GM23338 (cell line): ENCODE results near the gene UBE2V1. TPM values are rescaled to one million over a fixed set of nuclear protein-coding genes. Genes with fewer than 3 reads are reported as not detected.
A peak's percentile ranks its signal among the peaks of the same experiment; 100 is the strongest.
"Not testable (repeated sequence)": the region's sequence is repeated elsewhere in the genome, so short reads cannot be mapped to it uniquely, and the experiment has no call there.

Source experiments
- ATAC-seq: fragments of 200-7000 bp; cut with Tn5 transposase; 3 replicates; pipeline ENCODE4 v1.9.1; 2020
- DNase-seq: peaks from one replicate; pipeline ENCODE4 v3.0.0-alpha.2; 2015; ENCODE audit warnings: low spot score
- H2AFZ ChIP-seq: fragments of 200-600 bp; sonication (generic); 2 replicates; pipeline ENCODE4 v1.8.0; 2016; ENCODE audit warnings: antibody characterized with exemption, mild to moderate bottlenecking, moderate library complexity
- H3F3A ChIP-seq: fragments of 200-600 bp; sonication (generic); replicated peaks from 2 replicates; pipeline ENCODE4 v1.8.0; 2017; ENCODE audit warnings: antibody characterized with exemption, mixed run types, low read depth
- H3K27ac ChIP-seq: fragments of 200-600 bp; sonication (generic); 2 replicates; pipeline ENCODE4 v1.6.1; 2016; ENCODE audit warnings: low read depth
- H3K27me3 ChIP-seq: fragments of 200-600 bp; sonication (generic); 2 replicates; pipeline ENCODE4 v1.8.0; 2016; ENCODE audit warnings: mild to moderate bottlenecking, mixed run types, moderate library complexity; ENCODE audit not compliant: insufficient read depth
- H3K36me3 ChIP-seq: fragments of 200-600 bp; sonication (generic); 2 replicates; pipeline ENCODE4 v1.8.0; 2016; ENCODE audit warnings: mild to moderate bottlenecking; ENCODE audit not compliant: insufficient read depth
- H3K4me1 ChIP-seq: fragments of 200-600 bp; sonication (generic); 2 replicates; pipeline ENCODE4 v1.8.0; 2016; ENCODE audit warnings: mild to moderate bottlenecking, moderate library complexity; ENCODE audit not compliant: insufficient read depth
- H3K4me2 ChIP-seq: fragments of 200-600 bp; sonication (generic); 2 replicates; pipeline ENCODE4 v1.7.1; 2017; ENCODE audit warnings: mixed run types
- H3K4me3 ChIP-seq: fragments of 200-600 bp; sonication (generic); 2 replicates; pipeline ENCODE4 v1.6.1; 2016; ENCODE audit warnings: mixed run types
- H3K79me2 ChIP-seq: fragments of 200-600 bp; sonication (generic); replicated peaks from 2 replicates; pipeline ENCODE4 v1.8.0; 2017; ENCODE audit warnings: mild to moderate bottlenecking; ENCODE audit not compliant: insufficient read depth
- H3K9me2 ChIP-seq: fragments of 200-600 bp; sonication (generic); 2 replicates; pipeline ENCODE4 v1.8.0; 2017; ENCODE audit not compliant: insufficient read depth
- H4K20me1 ChIP-seq: fragments of 200-600 bp; sonication (generic); replicated peaks from 2 replicates; pipeline ENCODE4 v1.8.0; 2017; ENCODE audit warnings: mild to moderate bottlenecking; ENCODE audit not compliant: insufficient read depth
- H3K27ac Mint-ChIP-seq: 2 replicates; pipeline ENCODE4 v1.8.0; 2020; ENCODE audit warnings: inconsistent platforms, mild to moderate bottlenecking, moderate library complexity, mixed read lengths
- H3K27me3 Mint-ChIP-seq: 3 replicates; pipeline ENCODE4 v1.8.0; 2022; ENCODE audit warnings: low read depth, mild to moderate bottlenecking, moderate library complexity, mixed read lengths, inconsistent platforms; ENCODE audit not compliant: insufficient read depth, poor library complexity
- H3K36me3 Mint-ChIP-seq: 3 replicates; pipeline ENCODE4 v1.8.0; 2021; ENCODE audit warnings: low read depth, mild to moderate bottlenecking, inconsistent platforms, moderate library complexity, mixed read lengths
- H3K4me1 Mint-ChIP-seq: 3 replicates; pipeline ENCODE4 v1.8.0; 2020; ENCODE audit warnings: mild to moderate bottlenecking, inconsistent platforms, mixed read lengths
- H3K4me3 Mint-ChIP-seq: 3 replicates; pipeline ENCODE4 v1.8.0; 2021; ENCODE audit warnings: moderate library complexity, mild to moderate bottlenecking, inconsistent platforms, mixed read lengths
- H3K9me3 Mint-ChIP-seq: 3 replicates; pipeline ENCODE4 v1.8.0; 2020; ENCODE audit warnings: moderate library complexity, mild to moderate bottlenecking, inconsistent platforms, mixed read lengths
- CREB1 ChIP-seq: fragments of 250-450 bp; sonication (Bioruptor Pico); IDR thresholded peaks from 2 replicates; pipeline ENCODE4 v1.5.0; 2020; ENCODE audit warnings: low read depth, mild to moderate bottlenecking, moderate library complexity
- CTCF ChIP-seq, 2 experiments: fragments of 200-600 bp in 1 of 2; sonication (generic) in 1 of 2; conservative IDR thresholded peaks; 2 replicates each; pipeline versions ENCODE4 v1.5.1 to v1.6.1; 2016 to 2017; ENCODE audit warnings: antibody characterized with exemption in 2 of 2, low read depth in 2 of 2, mild to moderate bottlenecking in 2 of 2, moderate library complexity in 1 of 2
- ETS1 ChIP-seq: IDR thresholded peaks from 2 replicates; pipeline ENCODE4 v1.6.1; 2016; ENCODE audit warnings: antibody characterized with exemption
- JUNB ChIP-seq: IDR thresholded peaks from one replicate; pipeline ENCODE4 v1.6.1; 2016; ENCODE audit warnings: antibody characterized with exemption; ENCODE audit not compliant: unreplicated experiment
- ZNF331 ChIP-seq: fragments of 250-450 bp; sonication (Bioruptor Pico); IDR thresholded peaks from 2 replicates; pipeline ENCODE4 v1.5.0; 2020; ENCODE audit warnings: low read depth, mild to moderate bottlenecking, moderate library complexity
- ZNF462 ChIP-seq: fragments of 250-450 bp; sonication (Bioruptor Pico); IDR thresholded peaks from 2 replicates; pipeline ENCODE4 v1.5.0; 2020; ENCODE audit warnings: mild to moderate bottlenecking, moderate library complexity
- polyA plus RNA-seq: library from polyadenylated mRNA; unstranded; fragments of >200 nt; fragmentation: Nextera tagmentation; extraction: Ambion mirVana; gene quantifications from 2 replicates; pipeline ENCODE4 v1.2.1, GENCODE V29; 2016
- total RNA-seq: library from RNA; depleted of rRNA; stranded (reverse); fragments of >200 nt; shearing (Covaris generic); gene quantifications from 2 replicates; pipeline ENCODE4 v1.2.3, GENCODE V29; 2014

UBE2V1 gene
- total and polyA plus RNA-seq, 2 experiments from 2014 or later: 105 to 302 TPM

GRCh38 chr20:50065325-50065615 is 47.7 kb downstream of the UBE2V1 start:
- TF ChIP-seq ETS1 (no peak), ZNF331 (CRISPR knock-in tag) (no peak), CREB1 (CRISPR knock-in tag) (no peak), JUNB (no peak), CTCF (conservative IDR thresholded peaks at IDR 0.05; ENCODE audit: low read depth in 2 of 2) (no peak)
- Histone ChIP-seq H3K4me3 (no peak overlapping the region), H3K4me2 (no peak overlapping the region), H3K9me2 (no peaks in the 10 kb centered on the region), H3F3A (no peaks in the 10 kb centered on the region), H3K4me1 (no peaks in the 10 kb centered on the region; the same call in 1 of the 2 replicates), H2AFZ (0 out of 2 replicates have a peak overlapping the region, but pooled peaks have one; percentile 28), H4K20me1 (no peaks in the 10 kb centered on the region), H3K79me2 (no peaks in the 10 kb centered on the region), H3K36me3 (no peaks in the 10 kb centered on the region), H3K27ac (no peak overlapping the region), H3K27me3 (no peaks in the 10 kb centered on the region)
- H3K4me3 Mint-ChIP-seq: no peak overlapping the region
- peaks cover 12% of the 10 kb centered on the region for H3K4me1 Mint-ChIP-seq
- no peaks in the 10 kb centered on the region for H3K9me3 Mint-ChIP-seq
- no peak overlapping the region for H3K27ac Mint-ChIP-seq
- ATAC-seq: no peak
- DNase-seq: no peak
- H3K36me3 Mint-ChIP-seq: no peaks in the 10 kb centered on the region
- peaks cover 19% of the 10 kb centered on the region for H3K27me3 Mint-ChIP-seq

GRCh38 chr20:50063763-50064162 is 49.2 kb downstream of the UBE2V1 start:
- ATAC-seq, H3K4me3 Mint-ChIP-seq, H3K4me3 ChIP-seq, H4K20me1 ChIP-seq, H3K9me3 Mint-ChIP-seq, H3K27ac ChIP-seq, H3K9me2 ChIP-seq, H3K79me2 ChIP-seq, DNase-seq, H3K4me2 ChIP-seq, H3F3A ChIP-seq, H3K27me3 ChIP-seq, H2AFZ ChIP-seq, H3K36me3 Mint-ChIP-seq, H3K36me3 ChIP-seq, H3K4me1 ChIP-seq, H3K27ac Mint-ChIP-seq: not testable (repeated sequence)
- Mint-ChIP-seq H3K4me1 (peaks cover 12% of the 10 kb centered on the region), H3K27me3 (peaks cover 19% of the 10 kb centered on the region)

GRCh38 chr20:50062006-50062838 is 50.7 kb downstream of the UBE2V1 start:
- H4K20me1 ChIP-seq: no peaks in the 10 kb centered on the region
- H3K79me2 ChIP-seq: no peaks in the 10 kb centered on the region
- Mint-ChIP-seq H3K27ac (no peak overlapping the region), H3K4me1 (peaks cover 1% of the 10 kb centered on the region), H3K27me3 (peaks cover 21% of the 10 kb centered on the region), H3K36me3 (no peaks in the 10 kb centered on the region), H3K9me3 (no peaks in the 10 kb centered on the region), H3K4me3 (no peak overlapping the region)
- no peak overlapping the region for H2AFZ ChIP-seq
- no peaks in the 10 kb centered on the region for H3K27me3 ChIP-seq
- no peak overlapping the region for H3K27ac ChIP-seq
- no peaks in the 10 kb centered on the region for H3K9me2 ChIP-seq
- H3F3A ChIP-seq: no peaks in the 10 kb centered on the region
- no peak for DNase-seq
- no peaks in the 10 kb centered on the region for H3K36me3 ChIP-seq
- H3K4me2 ChIP-seq: no peak overlapping the region
- no peak overlapping the region for H3K4me3 ChIP-seq
- no peak for ATAC-seq
- H3K4me1 ChIP-seq: no peaks in the 10 kb centered on the region
- TF ChIP-seq ZNF462 (CRISPR knock-in tag): no peak
